Astrocyte of the hippocampus (primary cell): ENCODE results near the gene SLC52A1.
A peak's percentile ranks its signal among the peaks of the same experiment; 100 is the strongest.
"Not testable (repeated sequence)": the region's sequence is repeated elsewhere in the genome, so short reads cannot be mapped to it uniquely, and the experiment has no call there.

ENCODE experiments used
- DNase-seq: peaks from one replicate; pipeline ENCODE4 v3.0.0; 2011; ENCODE audit warnings: low read depth, low spot score

SLC52A1 gene

DNA sequence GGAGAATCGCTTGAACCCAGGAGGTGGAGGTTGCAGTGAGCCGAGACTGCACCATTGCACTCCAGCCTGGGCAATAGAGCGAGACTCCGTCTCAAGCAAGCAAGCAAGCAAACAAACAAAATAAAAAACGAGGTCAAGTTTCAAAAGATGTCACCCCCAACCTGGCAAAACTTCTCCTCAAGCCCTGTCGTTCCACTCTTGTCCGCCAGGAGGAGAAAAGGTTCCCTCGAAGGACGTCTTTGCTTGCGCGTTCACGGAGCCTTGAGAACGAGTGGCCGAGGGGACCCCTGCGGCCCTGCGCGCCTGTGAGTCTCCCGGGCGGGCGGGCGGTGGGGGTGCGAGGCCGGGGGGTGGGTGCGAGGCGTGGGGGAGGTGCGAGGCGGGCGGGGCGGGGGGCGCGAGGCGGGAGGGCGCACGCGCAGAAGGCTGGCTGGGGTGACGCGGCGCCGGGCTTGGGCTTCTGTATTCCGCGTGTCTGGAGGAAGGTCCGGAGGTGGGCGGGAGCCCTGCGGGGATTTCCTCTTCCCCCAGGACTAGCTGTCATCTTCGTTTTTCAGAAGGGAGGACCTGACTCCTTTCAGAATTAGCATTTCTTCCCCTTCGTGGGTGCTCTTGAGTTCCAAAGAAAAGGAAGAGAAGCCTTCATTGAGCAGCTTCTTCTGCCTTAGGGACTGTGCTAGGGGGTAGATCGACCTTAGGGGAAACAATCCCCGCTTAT, 3.7 kb downstream of the SLC52A1 start:
- peak; percentile 88 for DNase-seq

DNA sequence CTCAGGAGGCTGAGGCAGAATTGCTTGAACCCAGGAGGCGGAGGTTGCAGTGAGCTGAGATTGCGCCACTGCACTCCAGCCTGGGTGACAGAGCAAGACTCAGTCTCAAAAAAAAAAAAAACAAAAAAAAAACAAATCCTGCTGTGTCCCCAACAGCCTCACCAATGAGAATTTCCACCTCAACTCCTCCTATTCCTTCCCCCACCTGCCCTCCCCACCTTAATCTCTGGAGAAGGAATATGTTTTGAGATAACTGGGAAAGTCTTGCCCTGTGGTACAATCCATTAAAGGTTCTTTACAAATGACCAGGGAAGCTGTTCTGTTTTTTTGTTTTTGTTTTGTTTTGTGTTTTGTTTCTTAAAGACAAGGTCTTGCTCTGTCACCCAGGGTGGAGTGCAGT, 5.1 kb downstream of the SLC52A1 start:
- DNase-seq: not testable (repeated sequence)

DNA sequence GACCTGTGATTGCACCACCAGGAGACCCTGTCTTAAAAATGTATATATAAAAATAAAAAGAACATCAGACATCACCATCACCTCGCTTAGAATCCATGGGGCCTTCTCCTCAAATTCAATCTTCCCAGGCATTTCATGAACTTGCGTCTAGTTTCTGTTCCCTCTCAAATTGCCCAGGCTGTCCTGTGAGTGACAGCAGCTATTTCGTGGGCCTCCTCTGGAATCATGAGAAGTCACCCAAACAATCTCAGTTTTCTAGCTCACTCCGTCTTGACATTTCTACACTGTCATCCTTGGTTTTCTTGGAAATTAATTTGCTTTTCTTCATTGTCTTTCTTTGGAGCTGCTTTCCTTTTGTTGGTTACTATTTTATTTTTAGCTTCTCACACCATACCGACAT, 7.3 kb downstream of the SLC52A1 start:
- no peak for DNase-seq

DNA sequence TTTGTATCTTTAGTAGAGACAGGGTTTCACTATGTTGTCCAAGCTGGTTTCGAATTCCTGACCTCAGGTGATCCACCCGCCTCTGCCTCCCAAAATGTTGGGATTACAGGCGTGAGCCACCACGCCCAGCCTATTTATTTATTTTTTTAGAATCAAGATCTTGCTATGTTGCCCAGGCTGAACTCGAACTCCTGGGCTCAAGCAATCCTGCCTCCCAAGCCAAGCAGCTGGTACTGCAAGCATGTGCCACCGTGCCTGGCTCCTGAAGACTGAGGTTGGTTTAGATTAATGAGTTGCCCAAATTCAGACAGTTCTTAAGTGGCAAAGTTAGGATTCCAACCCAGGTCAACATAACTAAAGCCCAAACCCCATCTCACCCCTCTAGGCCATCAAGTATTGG, 7.9 kb downstream of the SLC52A1 start:
- no peak for DNase-seq

DNA sequence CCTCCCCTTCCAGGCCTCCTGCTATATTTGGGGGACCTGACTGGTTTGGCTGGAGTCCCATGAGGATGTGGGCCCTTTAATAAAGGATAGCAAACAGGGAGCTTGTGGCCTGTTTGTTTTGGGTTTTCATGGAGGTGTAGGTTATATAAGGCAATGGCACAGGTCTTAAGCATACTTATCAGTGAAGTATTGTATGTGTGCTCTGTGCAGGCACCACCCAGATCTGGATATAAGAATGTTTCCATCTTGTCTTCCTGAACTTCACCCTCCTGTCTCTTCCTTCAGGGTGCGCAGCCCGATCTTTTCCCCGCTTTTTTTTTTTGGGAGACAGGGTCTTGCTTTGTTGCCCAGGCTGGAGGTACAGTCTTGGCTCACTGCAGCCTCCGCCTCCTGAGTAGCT, 10.6 kb downstream of the SLC52A1 start:
- no peak for DNase-seq

DNA sequence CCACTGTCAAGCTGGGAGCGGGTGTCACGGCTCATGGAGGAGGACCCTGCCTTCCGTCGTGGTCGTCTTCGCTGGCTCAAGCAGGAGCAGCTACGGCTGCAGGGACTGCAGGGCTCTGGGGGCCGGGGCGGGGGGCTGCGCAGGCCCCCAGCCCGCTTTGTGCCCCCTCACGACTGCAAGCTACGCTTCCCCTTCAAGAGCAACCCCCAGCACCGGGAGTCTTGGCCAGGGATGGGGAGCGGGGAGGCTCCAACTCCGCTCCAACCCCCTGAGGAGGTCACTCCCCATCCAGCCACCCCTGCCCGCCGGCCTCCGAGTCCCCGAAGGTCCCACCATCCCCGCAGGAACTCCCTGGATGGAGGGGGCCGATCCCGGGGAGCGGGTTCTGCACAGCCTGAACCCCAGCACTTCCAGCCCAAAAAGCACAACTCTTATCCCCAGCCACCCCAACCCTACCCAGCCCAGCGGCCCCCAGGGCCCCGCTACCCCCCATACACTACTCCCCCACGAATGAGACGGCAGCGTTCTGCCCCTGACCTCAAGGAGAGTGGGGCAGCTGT, 11.6 kb downstream of the SLC52A1 start:
- no peak for DNase-seq

DNA sequence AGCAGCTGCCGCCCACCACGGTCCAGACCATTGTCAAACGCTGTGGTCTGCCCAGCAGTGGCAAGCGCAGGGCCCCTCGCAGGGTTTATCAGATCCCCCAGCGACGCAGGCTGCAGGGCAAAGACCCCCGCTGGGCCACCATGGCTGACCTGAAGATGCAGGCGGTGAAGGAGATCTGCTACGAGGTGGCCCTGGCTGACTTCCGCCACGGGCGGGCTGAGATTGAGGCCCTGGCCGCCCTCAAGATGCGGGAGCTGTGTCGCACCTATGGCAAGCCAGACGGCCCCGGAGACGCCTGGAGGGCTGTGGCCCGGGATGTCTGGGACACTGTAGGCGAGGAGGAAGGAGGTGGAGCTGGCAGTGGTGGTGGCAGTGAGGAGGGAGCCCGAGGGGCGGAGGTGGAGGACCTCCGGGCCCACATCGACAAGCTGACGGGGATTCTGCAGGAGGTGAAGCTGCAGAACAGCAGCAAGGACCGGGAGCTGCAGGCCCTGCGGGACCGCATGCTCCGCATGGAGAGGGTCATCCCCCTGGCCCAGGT, 13.0 kb downstream of the SLC52A1 start:
- no peak for DNase-seq

DNA sequence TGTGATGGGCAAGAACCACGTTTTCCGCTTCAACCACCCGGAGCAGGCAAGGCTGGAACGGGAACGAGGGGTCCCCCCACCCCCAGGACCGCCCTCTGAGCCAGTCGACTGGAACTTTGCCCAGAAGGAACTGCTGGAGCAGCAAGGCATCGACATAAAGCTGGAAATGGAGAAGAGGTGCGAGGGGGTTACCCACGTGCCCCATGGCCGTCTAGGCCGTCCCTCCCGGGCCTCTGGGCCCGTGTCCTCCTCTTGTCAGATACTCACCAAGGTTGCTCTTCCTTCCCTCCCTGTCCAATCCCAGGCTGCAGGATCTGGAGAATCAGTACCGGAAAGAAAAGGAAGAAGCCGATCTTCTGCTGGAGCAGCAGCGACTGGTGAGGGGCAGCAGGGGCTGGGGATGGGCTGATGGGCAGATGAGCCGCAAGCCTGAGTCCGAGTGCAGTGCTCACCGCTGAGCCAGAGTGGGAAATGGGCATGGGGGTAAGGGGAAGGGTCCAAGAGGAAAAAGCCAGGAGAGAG, 14.7 kb downstream of the SLC52A1 start:
- no peak for DNase-seq

DNA sequence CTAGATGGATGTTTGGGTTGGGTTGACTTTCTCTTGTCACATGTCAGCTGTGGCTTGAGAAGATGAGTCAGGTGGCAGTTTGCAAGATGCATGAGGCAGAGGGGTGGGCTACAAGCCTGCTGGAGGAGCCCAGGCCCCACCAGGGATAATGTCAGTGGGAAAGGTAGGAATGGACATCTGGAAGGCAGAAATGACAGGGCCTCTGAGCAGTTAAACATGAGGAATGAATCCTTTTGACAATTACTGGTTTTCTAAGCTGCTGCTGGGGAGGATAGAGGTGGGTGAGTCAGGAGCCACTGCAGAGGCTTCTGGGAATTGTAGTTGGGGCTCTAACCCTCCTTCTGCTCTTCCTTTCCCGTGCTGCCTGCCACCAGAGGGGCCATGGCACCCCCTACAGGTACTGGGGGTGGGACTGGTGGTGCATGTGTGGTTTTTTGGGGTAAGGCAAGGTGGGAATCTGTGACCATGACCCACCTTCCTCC, 15.7 kb downstream of the SLC52A1 start:
- no peak for DNase-seq

DNA sequence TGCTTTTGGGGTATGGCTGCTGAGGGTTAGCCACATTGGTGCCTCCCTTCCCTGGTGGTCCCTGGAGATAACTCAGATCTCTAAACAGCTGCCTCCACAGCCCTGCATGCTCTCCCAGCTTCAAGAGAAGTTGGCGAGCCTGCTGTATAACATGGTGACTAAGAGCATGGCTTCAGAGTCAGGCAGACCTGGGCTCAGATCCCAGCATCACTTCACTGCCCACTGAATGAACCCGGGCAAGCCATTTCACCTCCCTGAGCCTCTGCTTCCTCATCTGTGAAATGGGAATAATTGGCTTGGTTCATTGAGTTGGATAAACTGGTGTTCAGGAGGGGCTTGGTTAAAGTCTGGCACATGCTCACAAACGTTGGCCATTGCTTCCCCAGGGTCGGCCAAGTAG, 20.9 kb downstream of the SLC52A1 start:
- DNase-seq: no peak

DNA sequence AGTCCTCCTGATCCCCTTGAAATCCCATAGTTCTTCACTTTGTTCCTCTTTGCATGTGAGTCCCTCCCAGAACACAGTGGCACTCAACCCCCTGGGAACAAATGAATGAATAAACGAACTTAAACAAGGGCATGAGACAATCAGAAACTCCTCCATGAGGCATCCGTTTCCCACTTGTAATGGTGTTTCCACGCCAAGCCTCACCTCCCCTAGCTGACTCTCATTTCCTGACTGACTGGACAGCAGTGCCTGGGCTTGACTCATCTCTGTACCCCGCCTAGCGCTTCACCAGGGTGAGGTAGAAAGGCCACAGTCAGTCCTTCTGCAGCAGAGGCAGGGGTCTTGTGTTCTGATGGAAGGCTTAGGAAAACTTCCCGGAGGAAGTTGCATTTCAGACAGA, 23.3 kb downstream of the SLC52A1 start:
- DNase-seq: no peak

DNA sequence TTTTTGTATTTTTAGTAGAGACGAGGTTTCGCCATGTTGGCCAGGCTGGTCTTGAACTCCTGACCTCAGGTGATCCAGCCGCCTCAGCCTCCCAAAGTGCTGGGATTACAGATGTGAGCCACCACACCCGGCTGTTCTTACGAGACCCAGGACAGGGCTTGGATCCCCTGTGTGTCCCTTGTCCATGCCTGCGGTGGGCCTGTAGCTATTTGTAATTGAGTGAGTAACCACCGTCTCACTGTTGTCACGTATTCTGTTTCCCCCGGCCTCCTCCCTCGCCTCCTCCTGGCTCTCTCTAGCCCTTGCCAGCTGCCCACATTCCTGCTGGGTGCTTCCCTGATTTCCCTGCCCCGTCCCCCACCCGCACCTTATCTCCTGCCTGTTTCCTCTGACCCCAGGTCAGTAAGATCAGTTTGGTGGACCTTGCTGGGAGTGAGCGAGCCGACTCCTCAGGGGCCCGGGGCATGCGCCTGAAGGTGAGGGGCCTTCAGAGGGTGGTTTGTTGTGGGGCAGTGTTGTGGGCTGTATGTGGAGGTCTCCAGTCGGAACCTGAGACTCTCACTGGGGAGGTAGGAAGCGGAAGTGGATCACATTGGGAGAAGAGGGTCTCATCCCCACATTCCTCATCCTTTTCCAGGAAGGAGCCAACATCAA, 31.9 kb downstream of the SLC52A1 start:
- DNase-seq: no peak

DNA sequence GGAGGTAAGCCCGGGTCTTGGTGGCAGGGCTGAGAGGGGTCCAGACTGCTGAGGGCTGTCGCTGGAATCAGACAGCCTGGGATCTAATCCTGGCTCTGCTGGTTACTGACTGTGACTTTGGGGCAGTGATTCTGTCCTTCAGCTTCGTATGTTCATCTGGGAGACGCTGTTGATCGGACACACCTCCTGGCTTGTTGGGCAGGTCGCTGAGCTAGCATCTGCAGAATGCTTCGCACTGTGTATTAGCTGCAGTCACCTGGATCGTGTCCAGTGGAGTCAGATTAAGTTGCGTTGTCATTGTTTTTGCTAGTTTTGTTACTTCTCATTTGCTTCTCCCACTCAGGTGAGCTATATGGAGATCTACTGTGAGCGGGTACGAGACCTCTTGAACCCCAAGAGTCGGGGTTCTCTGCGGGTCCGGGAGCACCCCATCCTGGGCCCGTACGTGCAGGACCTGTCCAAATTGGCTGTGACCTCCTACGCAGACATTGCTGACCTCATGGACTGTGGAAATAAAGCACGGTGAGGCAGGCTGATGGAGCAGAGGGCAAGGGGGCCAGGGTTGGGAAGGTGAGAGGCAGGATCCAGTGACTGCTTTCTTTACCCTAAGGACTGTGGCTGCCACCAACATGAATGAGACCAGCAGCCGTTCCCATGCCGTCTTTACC, 33.0 kb downstream of the SLC52A1 start:
- no peak for DNase-seq

DNA sequence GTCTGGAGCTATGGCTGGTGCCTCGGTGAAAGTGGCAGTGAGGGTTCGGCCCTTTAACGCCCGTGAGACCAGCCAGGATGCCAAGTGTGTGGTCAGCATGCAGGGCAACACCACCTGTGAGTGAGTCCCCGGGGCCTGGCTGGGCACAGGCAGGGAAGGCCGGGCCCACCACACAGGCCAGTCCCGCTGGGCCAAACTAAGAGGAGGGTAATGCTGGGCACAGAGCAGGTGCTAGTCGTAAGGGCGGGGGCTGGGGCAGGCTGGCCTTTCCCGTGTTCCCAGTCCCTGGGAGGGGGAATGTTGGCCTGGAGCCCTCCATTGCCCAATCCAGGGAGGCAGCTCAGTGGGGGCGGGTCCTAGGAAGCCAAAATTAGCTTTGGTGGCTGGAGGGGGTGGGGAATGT, 35.0 kb downstream of the SLC52A1 start:
- peak; percentile 36 for DNase-seq

DNA sequence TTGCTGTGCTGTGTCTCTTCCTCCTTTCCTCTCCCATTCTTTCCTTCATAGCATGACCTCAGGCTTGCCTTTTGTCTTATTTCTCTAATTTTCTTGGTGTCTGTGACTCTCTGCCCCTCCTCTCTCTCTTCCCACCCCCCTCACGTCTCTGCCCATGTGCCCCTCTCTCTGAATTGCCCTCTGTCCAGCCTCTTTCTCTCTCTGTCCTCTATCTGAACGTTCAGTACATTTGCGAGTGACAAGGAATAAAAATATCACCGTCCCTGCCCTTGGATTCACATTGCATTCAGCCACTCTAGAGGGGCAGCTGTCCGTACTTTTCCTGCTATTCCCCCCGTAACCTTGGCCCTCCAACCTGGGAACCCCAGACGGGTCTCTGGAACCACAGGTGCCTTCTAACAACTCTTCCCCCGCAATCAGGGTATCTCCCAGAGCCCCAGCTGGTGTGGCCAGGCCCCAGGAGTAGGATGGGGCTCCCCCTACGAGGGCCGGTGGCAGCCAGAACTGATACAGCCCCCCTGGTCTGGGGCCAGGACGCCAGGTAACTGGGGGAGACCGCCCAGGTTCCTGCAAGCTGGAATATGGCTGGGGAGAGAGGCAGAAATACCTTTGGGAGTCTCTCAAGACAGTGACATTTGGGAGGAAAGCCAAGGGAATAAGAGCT, 35.7 kb downstream of the SLC52A1 start:
- DNase-seq: no peak

DNA sequence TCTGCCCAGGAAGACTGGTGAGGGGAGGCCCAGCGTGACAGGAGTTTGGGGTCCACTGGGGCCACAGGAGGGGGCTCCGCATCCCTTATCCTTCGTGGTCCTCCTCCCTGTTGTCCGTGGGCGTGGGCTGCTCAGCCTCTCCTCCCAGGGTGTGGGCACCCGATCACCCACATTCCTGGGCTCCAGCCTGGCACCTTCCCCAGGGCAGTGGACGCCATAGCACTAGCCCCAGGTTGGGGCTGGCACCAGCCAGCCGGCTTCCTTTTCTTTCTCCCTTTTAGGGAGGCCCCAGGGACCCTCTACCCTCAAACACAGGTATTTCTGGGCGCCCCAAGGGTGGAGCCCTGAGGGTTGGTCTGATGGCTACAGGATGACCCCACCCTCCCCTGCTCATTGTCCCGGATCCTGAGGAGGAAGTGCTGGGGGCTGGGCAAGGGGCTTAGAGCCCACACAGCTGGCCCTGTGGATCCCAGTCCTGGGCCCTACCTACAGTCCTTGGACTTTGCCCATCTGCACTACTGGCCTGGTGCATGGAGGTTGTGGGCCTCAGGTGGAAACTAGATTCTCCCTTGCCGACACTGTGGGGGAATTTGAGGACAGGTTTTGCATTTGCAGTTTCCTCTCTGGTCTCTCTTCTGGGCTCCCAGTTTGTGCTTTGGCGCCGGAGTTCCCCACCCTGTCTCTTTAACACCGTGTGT, 36.3 kb downstream of the SLC52A1 start:
- no peak for DNase-seq

DNA sequence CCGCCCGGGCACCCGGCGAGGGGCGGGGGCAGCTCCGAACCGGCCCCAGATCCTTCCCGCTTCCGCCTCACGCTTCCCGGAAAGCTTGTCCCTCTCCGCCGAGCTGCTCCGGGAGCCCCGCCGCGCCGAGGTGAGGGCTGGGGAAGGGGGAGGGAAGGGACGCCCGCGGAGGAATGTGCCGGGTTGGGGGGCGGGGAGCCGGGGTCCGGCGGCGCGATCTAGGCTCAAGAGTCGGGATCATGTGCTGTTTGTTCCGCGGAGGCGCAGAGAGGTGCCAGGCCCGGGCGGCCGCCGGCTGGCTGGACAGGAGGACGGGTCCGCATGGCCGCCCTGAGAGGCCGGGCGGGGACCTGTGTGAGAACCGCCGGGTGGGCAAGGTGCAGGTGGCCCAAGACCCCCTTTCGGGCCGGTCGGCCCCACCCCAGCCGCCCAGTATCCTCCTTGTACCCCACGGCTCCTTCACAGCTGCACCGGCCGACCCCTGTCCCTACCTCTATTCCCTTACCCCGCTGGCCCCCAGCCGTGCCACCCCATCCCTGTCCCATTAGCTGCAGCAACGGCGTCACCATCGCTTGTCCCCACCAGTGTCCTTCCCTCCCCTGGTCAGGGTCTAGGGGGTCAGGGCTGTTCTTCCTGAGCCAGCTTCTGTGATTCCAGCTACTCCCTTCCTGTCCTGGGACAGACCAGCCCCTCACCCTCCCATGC, 37.0 kb downstream of the SLC52A1 start:
- peak; percentile 20 for DNase-seq

DNA sequence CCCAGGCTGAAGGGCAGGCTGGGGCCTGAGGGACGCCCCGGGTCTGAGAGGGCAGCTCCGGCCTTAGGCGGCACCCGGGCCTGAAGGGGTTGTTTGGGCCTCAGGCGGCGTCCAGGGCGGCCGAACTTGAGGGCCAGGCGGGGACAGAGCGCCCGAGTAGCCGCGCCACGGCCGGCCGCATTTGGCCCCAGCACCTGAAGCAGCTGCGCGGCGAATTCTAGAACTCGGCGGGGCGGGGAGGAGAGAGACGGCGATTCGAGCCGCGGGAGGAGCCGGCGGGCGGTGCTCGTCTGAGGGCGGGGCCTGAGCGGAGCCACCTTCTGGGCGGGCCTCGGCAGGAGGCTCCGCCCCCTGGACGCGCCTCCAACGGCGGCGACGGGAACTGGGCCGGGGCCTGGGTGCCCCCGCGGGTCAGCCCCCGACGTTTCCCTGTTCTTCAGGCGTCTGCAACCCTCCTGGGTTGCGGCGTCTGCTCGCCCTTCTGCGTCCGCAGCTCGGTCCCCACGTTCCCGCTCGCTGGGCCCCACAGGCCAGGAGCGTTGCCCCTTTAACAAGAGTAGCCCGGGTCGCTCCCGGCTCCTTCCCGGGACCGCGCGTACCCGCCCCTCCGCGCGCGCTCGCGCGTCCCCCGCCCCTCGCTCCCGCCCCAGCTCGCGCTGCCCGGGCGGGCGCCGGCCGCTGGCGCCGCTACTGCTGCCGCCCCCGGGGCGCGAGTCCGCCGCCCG, 37.8 kb downstream of the SLC52A1 start, which contains the start of the genes INCA1 and KIF1C:
TSS of gene INCA1 (minus strand) at position 221 of the 725 bp plus-strand sequence. CDS start 3,085 bp downstream, outside the sequence.
TSS of gene KIF1C (plus strand) at position 649 of the 725 bp plus-strand sequence. CDS start 2,297 bp downstream, outside the sequence.
- peak; percentile 97 for DNase-seq

DNA sequence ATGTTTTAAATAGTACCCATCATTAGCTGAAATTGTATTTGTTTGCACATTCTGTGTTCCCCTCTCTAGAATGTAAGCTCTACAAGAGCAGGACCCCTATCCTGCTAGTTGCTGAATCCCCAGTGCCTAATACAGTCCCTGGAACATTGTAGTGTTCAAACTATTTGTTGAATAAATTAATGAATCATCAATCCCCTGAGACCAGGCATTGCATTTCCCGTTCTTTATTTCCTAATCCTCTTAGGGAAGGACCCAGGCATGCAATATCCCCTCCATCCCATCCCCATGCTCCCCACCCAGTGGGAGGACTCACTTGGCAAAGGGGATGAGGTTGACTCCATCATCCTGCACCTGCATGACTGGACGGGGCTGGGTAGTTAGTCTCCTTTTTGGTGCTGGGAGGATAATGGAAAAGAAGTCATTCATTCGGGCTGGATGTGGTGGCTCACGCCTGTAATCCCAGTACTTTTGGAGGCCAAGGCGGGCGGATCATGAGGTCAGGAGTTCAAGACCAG, 41.1 kb downstream of the SLC52A1 start:
- DNase-seq: no peak
